ENCODE data around the gene AURKAIP1.

DNA sequence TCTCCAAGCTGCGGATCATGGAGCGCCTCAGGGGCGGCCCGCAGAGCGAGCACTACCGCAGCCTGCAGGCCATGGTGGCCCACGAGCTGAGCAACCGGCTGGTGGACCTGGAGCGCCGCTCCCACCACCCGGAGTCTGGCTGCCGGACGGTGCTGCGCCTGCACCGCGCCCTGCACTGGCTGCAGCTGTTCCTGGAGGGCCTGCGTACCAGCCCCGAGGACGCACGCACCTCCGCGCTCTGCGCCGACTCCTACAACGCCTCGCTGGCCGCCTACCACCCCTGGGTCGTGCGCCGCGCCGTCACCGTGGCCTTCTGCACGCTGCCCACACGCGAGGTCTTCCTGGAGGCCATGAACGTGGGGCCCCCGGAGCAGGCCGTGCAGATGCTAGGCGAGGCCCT lies 47.7 kb downstream of the AURKAIP1 start:
- TF ChIP-seq CEBPB (IDR thresholded peaks at IDR 0.05) (no peak), POLR2A (IDR thresholded peaks at IDR 0.05; ENCODE audit: low read length) (no peak), KDM1A (IDR thresholded peaks at IDR 0.05; ENCODE audit: low read depth) (no peak), CTCF (IDR thresholded peaks at IDR 0.05) (no peak), ZSCAN20 (CRISPR knock-in tag; IDR thresholded peaks at IDR 0.05) (no peak), ZC3H11A (IDR thresholded peaks at IDR 0.05) (no peak), RCOR1 (IDR thresholded peaks at IDR 0.05; ENCODE audit: low read depth, low read length) (no peak), MAFK (IDR thresholded peaks at IDR 0.05; ENCODE audit: partially characterized antibody) (no peak), HDAC2 (IDR thresholded peaks at IDR 0.05) (no peak), CHD4 (IDR thresholded peaks at IDR 0.05; ENCODE audit: borderline replicate concordance) (no peak)
